Mammary epithelial cell (primary cell): ENCODE results near the gene RIOK2.

Experiments used
- CTCF ChIP-seq, 2 donors: IDR thresholded peaks in 1 of 2; conservative IDR thresholded peaks in 1 of 2; 2 replicates each; pipeline ENCODE4 v1.5.1; 2011 to 2012; ENCODE audit warnings: inconsistent platforms in 2 of 2, low read length in 2 of 2, mild to moderate bottlenecking in 2 of 2, control low read depth in 1 of 2, low read depth in 1 of 2; ENCODE audit not compliant: insufficient read depth in 1 of 2; ENCODE audit errors: extremely low read depth in 1 of 2
- EZH2 ChIP-seq: IDR thresholded peaks from 2 replicates; pipeline ENCODE4 v1.6.1; 2012; ENCODE audit warnings: low read length, inconsistent platforms, borderline replicate concordance

- TF ChIP-seq CTCF (conservative IDR thresholded peaks at IDR 0.05 in 1 of 2, IDR thresholded peaks at IDR 0.05 in 1 of 2; ENCODE audit: extremely low read depth in 1 of 2, insufficient read depth in 1 of 2, low read depth in 1 of 2, low read length in 2 of 2) (no peak), EZH2 (no peak)
These were observed 41.2 kb upstream of the RIOK2 start for GRCh38 chr5:97224112-97224750.
